ENCODE results near the gene SUN1.
"Not testable (repeated sequence)": the region's sequence is repeated elsewhere in the genome, so short reads cannot be mapped to it uniquely, and the experiment has no call there.

DNA sequence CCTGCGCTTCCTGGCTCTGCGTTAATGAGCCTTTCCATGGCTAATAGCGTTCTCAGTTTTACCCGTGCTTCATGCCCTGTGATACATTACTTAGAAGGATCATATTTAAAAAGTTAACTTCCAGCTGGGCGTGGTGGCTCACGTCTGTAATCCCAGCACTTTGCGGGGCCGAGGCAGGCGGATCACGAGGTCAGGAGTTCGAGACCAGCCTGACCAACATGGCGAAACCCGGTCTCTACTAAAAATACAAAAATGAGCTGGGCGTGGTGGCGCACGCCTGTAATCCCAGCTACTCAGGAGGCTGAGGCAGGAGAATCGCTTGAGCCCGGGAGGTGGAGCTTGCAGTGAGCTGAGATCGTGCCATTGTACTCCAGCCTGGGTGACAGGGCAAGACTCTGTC is 40.4 kb downstream of the SUN1 start:
- not testable (repeated sequence) for TF ChIP-seq ZNF24 (IDR thresholded peaks at IDR 0.05); BCL11A (IDR thresholded peaks at IDR 0.05; ENCODE audit: low read depth, low read length); SMAD1 (IDR thresholded peaks at IDR 0.05; ENCODE audit: low read depth, partially characterized antibody); POLR2AphosphoS2 (IDR thresholded peaks at IDR 0.05; ENCODE audit: low read depth, low read length); CHD2 (IDR thresholded peaks at IDR 0.05; ENCODE audit: borderline replicate concordance, low read depth, low read length); BRCA1 (IDR thresholded peaks at IDR 0.05; ENCODE audit: low read depth, low read length); POLR2A (IDR thresholded peaks at IDR 0.05; ENCODE audit: low read depth, low read length); CBFB (IDR thresholded peaks at IDR 0.05; ENCODE audit: low read depth)
- TF ChIP-seq, protein P1, sequence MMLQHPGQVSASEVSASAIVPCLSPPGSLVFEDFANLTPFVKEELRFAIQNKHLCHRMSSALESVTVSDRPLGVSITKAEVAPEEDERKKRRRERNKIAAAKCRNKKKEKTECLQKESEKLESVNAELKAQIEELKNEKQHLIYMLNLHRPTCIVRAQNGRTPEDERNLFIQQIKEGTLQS (IDR thresholded peaks at IDR 0.05; ENCODE audit: borderline replicate concordance, extremely low read depth, low read depth, low read length) = not testable (repeated sequence)
- TF ChIP-seq, protein P2, sequence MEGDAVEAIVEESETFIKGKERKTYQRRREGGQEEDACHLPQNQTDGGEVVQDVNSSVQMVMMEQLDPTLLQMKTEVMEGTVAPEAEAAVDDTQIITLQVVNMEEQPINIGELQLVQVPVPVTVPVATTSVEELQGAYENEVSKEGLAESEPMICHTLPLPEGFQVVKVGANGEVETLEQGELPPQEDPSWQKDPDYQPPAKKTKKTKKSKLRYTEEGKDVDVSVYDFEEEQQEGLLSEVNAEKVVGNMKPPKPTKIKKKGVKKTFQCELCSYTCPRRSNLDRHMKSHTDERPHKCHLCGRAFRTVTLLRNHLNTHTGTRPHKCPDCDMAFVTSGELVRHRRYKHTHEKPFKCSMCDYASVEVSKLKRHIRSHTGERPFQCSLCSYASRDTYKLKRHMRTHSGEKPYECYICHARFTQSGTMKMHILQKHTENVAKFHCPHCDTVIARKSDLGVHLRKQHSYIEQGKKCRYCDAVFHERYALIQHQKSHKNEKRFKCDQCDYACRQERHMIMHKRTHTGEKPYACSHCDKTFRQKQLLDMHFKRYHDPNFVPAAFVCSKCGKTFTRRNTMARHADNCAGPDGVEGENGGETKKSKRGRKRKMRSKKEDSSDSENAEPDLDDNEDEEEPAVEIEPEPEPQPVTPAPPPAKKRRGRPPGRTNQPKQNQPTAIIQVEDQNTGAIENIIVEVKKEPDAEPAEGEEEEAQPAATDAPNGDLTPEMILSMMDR (IDR thresholded peaks at IDR 0.05 in 2 of 3, conservative IDR thresholded peaks at IDR 0.05 in 1 of 3; ENCODE audit: control insufficient read depth in 2 of 3, extremely low read depth in 1 of 3, insufficient read depth in 1 of 3, low read depth in 3 of 3, low read length in 3 of 3) = not testable (repeated sequence)
